Natural killer cell (primary cell): ENCODE results near the gene PTCD2. TPM values are rescaled to one million over a fixed set of nuclear protein-coding genes. Genes with fewer than 3 reads are reported as not detected.

Experiments
- ATAC-seq, 3 donors: fragments of 150-1000 bp in 2 of 3; fragments of 200-7000 bp in 1 of 3; cut with Tn5 transposase; 1 replicate in 1 of 3; 2 replicates in 2 of 3; pipeline ENCODE4 v1.10.0; 2021; ENCODE audit warnings: mild to moderate bottlenecking in 2 of 3, moderate library complexity in 2 of 3
- DNase-seq, 2 donors: peaks; one replicate each; pipeline versions ENCODE4 v3.0.0 to v3.0.0-alpha.2; 2013 to 2021; ENCODE audit warnings: mixed read lengths in 1 of 2
- H3K27ac ChIP-seq: one replicate; pipeline ENCODE4 v1.5.1; 2013; ENCODE audit warnings: mild to moderate bottlenecking, low read length
- H3K27me3 ChIP-seq: one replicate; pipeline ENCODE4 v1.6.1; 2013; ENCODE audit warnings: low read length; ENCODE audit not compliant: control insufficient read depth, insufficient read depth
- H3K36me3 ChIP-seq: one replicate; pipeline ENCODE4 v1.6.1; 2013; ENCODE audit warnings: low read length; ENCODE audit not compliant: control insufficient read depth, insufficient read depth
- H3K4me1 ChIP-seq: one replicate; pipeline ENCODE4 v1.6.1; 2013; ENCODE audit warnings: low read length; ENCODE audit not compliant: control insufficient read depth, insufficient read depth
- H3K4me3 ChIP-seq: one replicate; pipeline ENCODE4 v1.5.1; 2013; ENCODE audit warnings: low read length
- H3K9me3 ChIP-seq: one replicate; pipeline ENCODE4 v1.6.1; 2013; ENCODE audit warnings: low read length; ENCODE audit not compliant: control insufficient read depth, insufficient read depth
- H3K27ac Mint-ChIP-seq, 2 donors: one replicate each; pipeline ENCODE4 v1.8.0; 2022; ENCODE audit warnings: mild to moderate bottlenecking in 2 of 2, mixed read lengths in 2 of 2, moderate library complexity in 1 of 2
- H3K27me3 Mint-ChIP-seq, 2 donors: one replicate each; pipeline ENCODE4 v1.8.0; 2022; ENCODE audit warnings: low read depth in 2 of 2, mixed read lengths in 2 of 2
- H3K36me3 Mint-ChIP-seq: one replicate; pipeline ENCODE4 v1.8.0; 2022; ENCODE audit warnings: mixed read lengths
- H3K4me1 Mint-ChIP-seq, 2 donors: one replicate each; pipeline ENCODE4 v1.8.0; 2022; ENCODE audit warnings: mixed read lengths in 2 of 2
- H3K4me3 Mint-ChIP-seq: one replicate; pipeline ENCODE4 v1.8.0; 2022; ENCODE audit warnings: mild to moderate bottlenecking, moderate library complexity, mixed read lengths
- H3K9me3 Mint-ChIP-seq, 2 donors: one replicate each; pipeline ENCODE4 v1.8.0; 2022; ENCODE audit warnings: mixed read lengths in 2 of 2
- WGBS: methylation state at CpG from one replicate; pipeline ENCODE4 v1.1.7; 2013; ENCODE audit warnings: missing lambda C conversion rate; ENCODE audit not compliant: insufficient coverage; 5-methylcytosine and 5-hydroxymethylcytosine counted together
- intact Hi-C: fragments of 100-400 bp; cut with micrococcal nuclease; formaldehyde crosslinking; loops from one replicate; pipeline ENCODE4 v1.14.2; 2022
- total RNA-seq, 4 donors: library from RNA; stranded (reverse); fragments of 120-200 nt in 1 of 4; gene quantifications; one replicate each; pipeline versions ENCODE4 v1.2.3 to v1.2.4, GENCODE V29; 2013 to 2022
- TF ChIP-seq, protein P1 (sequence below): fragments of 200-600 bp; IDR thresholded peaks from one replicate; pipeline ENCODE4 v1.8.0; 2022; ENCODE audit warnings: antibody characterized with exemption

Gene PTCD2
- total RNA-seq, 3 donors from 2014 or later (not counting 1 experiment from before 2014, with no cell fraction given), result 4.9 to 5.9 (median 5.0) TPM

DNA sequence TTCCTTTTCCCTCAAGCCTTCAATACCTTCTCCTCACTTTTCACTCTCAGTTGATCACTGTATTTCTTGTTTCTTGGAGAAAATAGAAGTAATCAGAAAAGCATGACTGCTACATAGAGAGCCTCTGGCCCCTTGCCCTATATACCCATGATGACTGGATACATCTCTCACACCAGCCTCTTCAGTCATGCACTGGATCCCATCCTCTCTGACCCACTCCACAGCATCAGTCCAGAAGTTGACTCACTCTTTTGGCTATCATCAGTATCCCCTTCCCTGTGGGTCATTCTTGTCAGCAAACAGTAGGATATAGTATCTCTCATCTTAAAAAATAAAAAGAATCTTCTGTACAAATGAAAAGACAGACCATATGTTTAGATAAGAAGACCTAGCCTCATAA, 32.9 kb downstream of the PTCD2 start:
- intact Hi-C loops, result no loop called here
- Mint-ChIP-seq H3K36me3 (no peaks in the 10 kb centered on the region), H3K27ac (no peak overlapping the region), H3K9me3 (no peaks in the 10 kb centered on the region), H3K4me3 (no peak overlapping the region), H3K27me3 (no peaks in the 10 kb centered on the region), H3K4me1 (no peaks in the 10 kb centered on the region)
- Histone ChIP-seq H3K27me3 (no peaks in the 10 kb centered on the region), H3K4me3 (no peak overlapping the region), H3K4me1 (no peaks in the 10 kb centered on the region), H3K9me3 (no peaks in the 10 kb centered on the region), H3K36me3 (peaks cover 2% of the 10 kb centered on the region), H3K27ac (no peak overlapping the region)
- TF ChIP-seq, protein P1, sequence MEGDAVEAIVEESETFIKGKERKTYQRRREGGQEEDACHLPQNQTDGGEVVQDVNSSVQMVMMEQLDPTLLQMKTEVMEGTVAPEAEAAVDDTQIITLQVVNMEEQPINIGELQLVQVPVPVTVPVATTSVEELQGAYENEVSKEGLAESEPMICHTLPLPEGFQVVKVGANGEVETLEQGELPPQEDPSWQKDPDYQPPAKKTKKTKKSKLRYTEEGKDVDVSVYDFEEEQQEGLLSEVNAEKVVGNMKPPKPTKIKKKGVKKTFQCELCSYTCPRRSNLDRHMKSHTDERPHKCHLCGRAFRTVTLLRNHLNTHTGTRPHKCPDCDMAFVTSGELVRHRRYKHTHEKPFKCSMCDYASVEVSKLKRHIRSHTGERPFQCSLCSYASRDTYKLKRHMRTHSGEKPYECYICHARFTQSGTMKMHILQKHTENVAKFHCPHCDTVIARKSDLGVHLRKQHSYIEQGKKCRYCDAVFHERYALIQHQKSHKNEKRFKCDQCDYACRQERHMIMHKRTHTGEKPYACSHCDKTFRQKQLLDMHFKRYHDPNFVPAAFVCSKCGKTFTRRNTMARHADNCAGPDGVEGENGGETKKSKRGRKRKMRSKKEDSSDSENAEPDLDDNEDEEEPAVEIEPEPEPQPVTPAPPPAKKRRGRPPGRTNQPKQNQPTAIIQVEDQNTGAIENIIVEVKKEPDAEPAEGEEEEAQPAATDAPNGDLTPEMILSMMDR, result no peak
- DNase-seq (no peak), ATAC-seq (no peak)

DNA sequence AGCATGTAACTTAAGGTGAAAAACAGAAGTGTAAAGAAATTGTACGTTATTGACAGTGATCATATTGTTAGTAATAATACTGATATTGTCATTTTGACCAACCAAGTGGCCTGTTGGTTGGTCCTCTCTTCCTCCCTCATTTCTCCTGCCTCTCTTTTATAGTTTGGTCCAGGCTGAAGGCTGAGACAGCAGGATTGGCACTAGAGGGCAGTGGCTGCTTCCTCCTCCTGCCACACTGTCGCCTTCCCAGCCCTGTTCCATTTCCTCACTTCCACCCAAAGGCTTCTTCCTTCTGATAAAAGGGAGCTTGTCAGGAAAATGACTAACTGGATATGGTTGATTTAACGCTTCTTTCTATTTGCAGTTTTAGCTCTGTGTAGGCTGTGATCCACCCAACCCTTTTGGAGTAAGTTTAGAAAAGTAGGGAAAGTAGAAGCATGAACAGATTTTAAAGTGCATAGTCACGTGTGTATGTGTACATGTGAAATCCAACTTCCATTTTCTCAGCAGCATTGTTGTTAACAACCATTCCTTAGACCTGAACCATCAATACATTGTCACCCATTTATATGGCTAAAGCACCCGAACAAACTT, 35.6 kb downstream of the PTCD2 start:
- Mint-ChIP-seq H3K4me1 (no peaks in the 10 kb centered on the region), H3K27ac (no peak overlapping the region), H3K4me3 (no peak overlapping the region), H3K36me3 (peaks cover 8% of the 10 kb centered on the region), H3K9me3 (no peaks in the 10 kb centered on the region), H3K27me3 (no peaks in the 10 kb centered on the region)
- intact Hi-C loops, result no loop called here
- DNase-seq (no peak), ATAC-seq (no peak)
- Histone ChIP-seq H3K36me3 (peaks cover 9% of the 10 kb centered on the region), H3K27me3 (no peaks in the 10 kb centered on the region), H3K27ac (no peak overlapping the region), H3K4me1 (no peaks in the 10 kb centered on the region), H3K9me3 (no peaks in the 10 kb centered on the region), H3K4me3 (no peak overlapping the region)
- 92% methylated on average over 4 of the region's 5 CpGs for WGBS
- TF ChIP-seq, protein P1, result no peak

DNA sequence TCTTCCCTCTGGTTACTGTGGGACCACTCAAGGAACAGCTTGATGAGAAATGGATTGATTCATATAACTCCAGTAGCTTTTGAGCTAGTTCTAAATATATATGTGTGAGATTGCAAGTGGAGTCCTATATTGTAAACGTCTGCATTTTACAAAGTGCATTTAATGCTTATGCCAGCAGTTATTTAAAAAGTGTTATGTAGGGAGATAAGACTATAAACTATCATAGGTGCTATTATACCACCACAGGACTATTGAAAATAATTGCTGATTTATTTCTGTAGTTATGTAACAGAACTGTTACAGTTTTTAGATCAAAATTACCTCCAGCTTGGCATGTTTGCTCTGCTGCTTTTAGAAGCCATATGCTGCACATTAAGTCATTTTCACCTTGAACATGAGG, 36.2 kb downstream of the PTCD2 start:
- intact Hi-C loops, result no loop called here
- Mint-ChIP-seq H3K4me3 (no peak overlapping the region), H3K9me3 (no peaks in the 10 kb centered on the region), H3K27ac (no peak overlapping the region), H3K27me3 (no peaks in the 10 kb centered on the region), H3K4me1 (no peaks in the 10 kb centered on the region), H3K36me3 (peaks cover 13% of the 10 kb centered on the region)
- Histone ChIP-seq H3K4me3 (no peak overlapping the region), H3K9me3 (no peaks in the 10 kb centered on the region), H3K4me1 (no peaks in the 10 kb centered on the region), H3K27me3 (no peaks in the 10 kb centered on the region), H3K36me3 (peaks cover 9% of the 10 kb centered on the region), H3K27ac (no peak overlapping the region)
- TF ChIP-seq, protein P1, result no peak
- no CpG with 5 or more reads among the region's 1 CpG for WGBS
- no peak for DNase-seq
- ATAC-seq, result no peak

DNA sequence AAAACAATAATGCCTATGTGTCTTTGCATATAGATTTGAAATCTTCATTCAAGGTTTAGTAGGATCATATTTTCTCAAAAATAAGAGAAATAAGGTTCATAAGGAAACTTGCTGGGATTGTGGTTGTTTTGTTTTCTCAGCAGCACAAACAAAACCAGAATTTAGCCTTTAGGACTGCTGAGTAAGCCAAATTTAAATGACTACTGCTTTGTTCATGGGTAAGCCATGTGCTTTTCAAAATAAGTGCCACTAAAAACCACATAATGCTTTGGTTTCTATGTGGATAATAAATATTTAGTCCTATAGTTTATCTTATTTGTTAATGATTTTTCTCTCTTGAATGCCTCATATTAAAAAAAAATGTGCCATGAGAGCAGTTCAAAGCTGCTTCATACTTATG, 38.8 kb downstream of the PTCD2 start:
- no peaks in the 10 kb centered on the region for H3K9me3 Mint-ChIP-seq
- Histone ChIP-seq H3K9me3 (no peaks in the 10 kb centered on the region), H3K4me3 (no peak overlapping the region), H3K4me1 (no peaks in the 10 kb centered on the region), H3K27me3 (no peaks in the 10 kb centered on the region), H3K36me3 (peaks cover 13% of the 10 kb centered on the region), H3K27ac (no peak overlapping the region)
- DNase-seq (no peak), ATAC-seq (no peak)
- no peak overlapping the region for H3K4me3 Mint-ChIP-seq
- TF ChIP-seq, protein P1, result no peak
- peaks cover 24% of the 10 kb centered on the region for H3K36me3 Mint-ChIP-seq
- no peaks in the 10 kb centered on the region for H3K27me3 Mint-ChIP-seq
- intact Hi-C loops, result no loop called here
- peaks cover 0 to 1% of the 10 kb centered on the region in 2 donors for H3K4me1 Mint-ChIP-seq
- no peak overlapping the region for H3K27ac Mint-ChIP-seq
